ENCODE data around the gene COL4A5. TPM values are rescaled to one million over a fixed set of nuclear protein-coding genes. Genes with fewer than 3 reads are reported as not detected.

COL4A5 gene
- total RNA-seq, 8 experiments from 2014 or later, result 4.8 to 125 (median 34.1) TPM

- Histone ChIP-seq H3K27ac (no peak overlapping the region), H3K4me1 (replicated peaks in 1 of 2) (no peaks in the 10 kb centered on the region), H3K4me3 (no peak overlapping the region)
- in situ Hi-C loops (cut with MboI; ENCODE audit: low pct_unique_long_range_greater_than_20kb in 2 of 9, low sequenced_read_pairs in 9 of 9, unreplicated experiment in 9 of 9), result no loop called here
- no peak for ATAC-seq (replicated peaks in 6 of 8)
- 67 to 100% (median 100%) methylated on average over 1 to 2 of the region's 2 CpGs; no CpG with 5 or more reads in 5 of the 10 experiments for WGBS, 10 experiments
These were observed 145.1 kb downstream of the COL4A5 start for GRCh38 chrX:108584617-108585211.

- no peak overlapping the region for H3K4me3 ChIP-seq
- ATAC-seq (replicated peaks in 6 of 8), result no peak
- H3K27ac ChIP-seq, result no peak overlapping the region
- 41 to 100% (median 89%) methylated on average over 1 to 3 of the region's 3 CpGs; no CpG with 5 or more reads in 2 of the 10 experiments for WGBS, 10 experiments
- H3K4me1 ChIP-seq (replicated peaks in 1 of 2), result no peaks in the 10 kb centered on the region
- in situ Hi-C loops (cut with MboI; ENCODE audit: low pct_unique_long_range_greater_than_20kb in 2 of 9, low sequenced_read_pairs in 9 of 9, unreplicated experiment in 9 of 9), result no loop called here
These were observed 150.9 kb downstream of the COL4A5 start for GRCh38 chrX:108590496-108590895.

DNA sequence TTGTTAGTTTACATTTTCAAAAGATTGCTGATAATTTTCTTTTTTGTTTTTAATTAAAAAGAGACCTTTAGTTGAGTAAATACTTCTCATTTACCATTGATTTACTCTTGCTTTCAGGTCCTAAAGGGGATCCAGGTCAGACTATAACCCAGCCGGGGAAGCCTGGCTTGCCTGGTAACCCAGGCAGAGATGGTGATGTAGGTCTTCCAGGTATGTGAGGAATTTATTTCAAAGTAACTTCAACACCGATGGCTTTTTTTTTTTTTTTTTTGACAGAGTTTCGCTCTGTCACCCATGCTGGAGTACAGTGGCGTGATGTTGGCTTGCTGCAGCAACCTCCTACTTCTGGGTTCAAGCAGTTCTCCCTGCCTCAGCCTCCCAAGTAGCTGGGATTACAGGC, 161.6 kb downstream of the COL4A5 start:
- in situ Hi-C loops (cut with MboI; ENCODE audit: low pct_unique_long_range_greater_than_20kb in 2 of 9, low sequenced_read_pairs in 9 of 9, unreplicated experiment in 9 of 9), result no loop called here
- Histone ChIP-seq H3K27ac (no peak overlapping the region), H3K4me3 (no peak overlapping the region), H3K4me1 (replicated peaks in 1 of 2) (no peaks in the 10 kb centered on the region)
- 40 to 100% (median 67%) methylated on average over 1 to 4 of the region's 4 CpGs; no CpG with 5 or more reads in 5 of the 10 experiments for WGBS, 10 experiments
- no peak for ATAC-seq (replicated peaks in 6 of 8)

GRCh38 chrX:108610141-108610540, 170.5 kb downstream of the COL4A5 start:
- in situ Hi-C loops (cut with MboI; ENCODE audit: low pct_unique_long_range_greater_than_20kb in 2 of 9, low sequenced_read_pairs in 9 of 9, unreplicated experiment in 9 of 9), result no loop called here
- WGBS, 10 experiments, result 8 to 100% (median 67%) methylated on average over 1 to 2 of the region's 2 CpGs; no CpG with 5 or more reads in 4 of the 10 experiments
- Histone ChIP-seq H3K4me3 (no peak overlapping the region), H3K4me1 (replicated peaks in 1 of 2) (no peaks in the 10 kb centered on the region), H3K27ac (no peak overlapping the region)
- no peak for ATAC-seq (replicated peaks in 6 of 8)

GRCh38 chrX:108614616-108615015, 175.0 kb downstream of the COL4A5 start:
- no peaks in the 10 kb centered on the region for H3K4me1 ChIP-seq (replicated peaks in 1 of 2)
- no peak for ATAC-seq (replicated peaks in 6 of 8)
- in situ Hi-C loops (cut with MboI; ENCODE audit: low pct_unique_long_range_greater_than_20kb in 2 of 9, low sequenced_read_pairs in 9 of 9, unreplicated experiment in 9 of 9), result no loop called here

DNA sequence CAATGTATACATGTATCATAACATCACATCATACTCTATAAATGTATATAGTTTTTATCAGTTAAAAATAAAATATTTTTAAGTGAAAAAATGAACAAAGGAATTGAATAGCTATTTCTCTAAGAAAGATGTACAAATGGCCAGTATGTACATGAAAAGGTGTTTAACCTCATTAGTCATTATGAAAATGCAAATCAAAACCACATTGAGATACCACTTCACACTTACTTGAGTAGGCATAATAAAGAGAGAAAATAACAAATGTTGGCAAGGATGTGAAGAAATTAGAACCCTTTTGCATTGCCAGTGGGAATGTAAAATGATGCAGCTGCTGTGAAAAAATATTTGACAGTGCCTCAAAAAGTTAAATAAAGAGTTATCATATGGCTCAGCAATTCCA, 201.2 kb downstream of the COL4A5 start:
- in situ Hi-C loops (cut with MboI; ENCODE audit: low pct_unique_long_range_greater_than_20kb in 2 of 9, low sequenced_read_pairs in 9 of 9, unreplicated experiment in 9 of 9), result no loop called here
- H3K4me1 ChIP-seq (replicated peaks in 1 of 2), result no peaks in the 10 kb centered on the region
- no peak for ATAC-seq (replicated peaks in 6 of 8)
- no peak overlapping the region for H3K27ac ChIP-seq
- no peak overlapping the region for H3K4me3 ChIP-seq

More at GRCh38 chrX:108614616-108615015, 175.0 kb downstream of the COL4A5 start:
- Histone ChIP-seq H3K4me3 (no peak overlapping the region), H3K27ac (no peak overlapping the region)

- ATAC-seq (replicated peaks in 6 of 8), result no peak
- H3K27ac ChIP-seq, result no peak overlapping the region
- no peak overlapping the region for H3K4me3 ChIP-seq
- 44 to 100% (median 55%) methylated on average over 1 to 5 of the region's 6 CpGs; no CpG with 5 or more reads in 7 of the 10 experiments for WGBS, 10 experiments
- no peaks in the 10 kb centered on the region for H3K4me1 ChIP-seq (replicated peaks in 1 of 2)
- in situ Hi-C loops (cut with MboI; ENCODE audit: low pct_unique_long_range_greater_than_20kb in 2 of 9, low sequenced_read_pairs in 9 of 9, unreplicated experiment in 9 of 9), result no loop called here
These were observed 202.1 kb downstream of the COL4A5 start for GRCh38 chrX:108641589-108642272.

DNA sequence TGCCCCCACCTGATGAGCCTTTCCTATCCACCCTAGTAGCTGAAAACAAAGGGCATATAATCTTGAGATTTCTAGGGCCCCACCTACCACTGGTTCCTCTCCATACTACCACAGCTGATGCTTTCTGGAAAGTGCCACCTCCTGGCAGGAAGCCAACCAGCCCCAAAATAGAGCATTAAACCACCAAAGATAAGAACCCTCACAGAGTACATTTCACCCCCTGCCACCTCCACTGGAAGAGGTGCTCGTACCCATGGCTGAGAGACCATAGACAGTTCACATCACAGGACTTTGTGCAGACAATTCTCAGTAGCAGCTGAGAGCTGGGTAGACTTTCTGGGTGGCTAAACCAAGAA, 202.6 kb downstream of the COL4A5 start:
- no CpG with 5 or more reads among the region's 1 CpG for WGBS, 10 experiments
- in situ Hi-C loops (cut with MboI; ENCODE audit: low pct_unique_long_range_greater_than_20kb in 2 of 9, low sequenced_read_pairs in 9 of 9, unreplicated experiment in 9 of 9), result no loop called here
- ATAC-seq (replicated peaks in 6 of 8), result no peak
- no peaks in the 10 kb centered on the region for H3K4me1 ChIP-seq (replicated peaks in 1 of 2)
- no peak overlapping the region for H3K27ac ChIP-seq
- H3K4me3 ChIP-seq, result no peak overlapping the region

- Histone ChIP-seq H3K27ac (no peak overlapping the region), H3K4me1 (replicated peaks in 1 of 2) (no peaks in the 10 kb centered on the region), H3K4me3 (no peak overlapping the region)
- ATAC-seq (replicated peaks in 6 of 8), result no peak
- in situ Hi-C loops (cut with MboI; ENCODE audit: low pct_unique_long_range_greater_than_20kb in 2 of 9, low sequenced_read_pairs in 9 of 9, unreplicated experiment in 9 of 9), result no loop called here
- WGBS, 10 experiments, result 68 to 100% (median 86%) methylated on average over 1 to 3 of the region's 3 CpGs; no CpG with 5 or more reads in 4 of the 10 experiments
These were observed 225.1 kb downstream of the COL4A5 start for GRCh38 chrX:108664701-108665100.

- Histone ChIP-seq H3K4me1 (replicated peaks in 1 of 2) (no peaks in the 10 kb centered on the region), H3K27ac (no peak overlapping the region), H3K4me3 (no peak overlapping the region)
- in situ Hi-C loops (cut with MboI; ENCODE audit: low pct_unique_long_range_greater_than_20kb in 2 of 9, low sequenced_read_pairs in 9 of 9, unreplicated experiment in 9 of 9), result no loop called here
- 78 to 100% (median 100%) methylated on average over 1 of the region's 1 CpG; no CpG with 5 or more reads in 7 of the 10 experiments for WGBS, 10 experiments
- ATAC-seq (replicated peaks in 6 of 8), result no peak
These were observed 226.5 kb downstream of the COL4A5 start for GRCh38 chrX:108666101-108666500.

DNA sequence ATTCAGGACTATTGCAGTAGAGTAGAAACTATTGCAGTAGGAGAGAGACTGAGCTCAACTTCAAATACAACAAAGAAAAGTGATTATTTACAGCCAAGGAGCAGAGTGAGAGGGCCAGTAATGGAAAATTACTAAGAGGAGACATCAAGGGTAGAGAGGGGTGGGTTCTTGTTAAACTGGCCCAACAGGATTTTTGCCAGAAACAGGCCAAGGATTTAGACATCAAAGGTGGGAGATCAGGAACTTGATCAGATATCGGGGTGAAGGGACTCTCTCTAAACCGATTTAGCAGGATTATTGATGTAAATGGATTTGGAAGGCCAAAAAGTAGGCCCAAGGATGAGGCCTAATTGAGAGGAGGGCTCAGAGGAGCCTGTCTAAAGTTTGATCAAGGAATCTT, 231.9 kb downstream of the COL4A5 start:
- in situ Hi-C loops (cut with MboI; ENCODE audit: low pct_unique_long_range_greater_than_20kb in 2 of 9, low sequenced_read_pairs in 9 of 9, unreplicated experiment in 9 of 9), result no loop called here
- H3K27ac ChIP-seq, result no peak overlapping the region
- no CpG with 5 or more reads among the region's 2 CpGs for WGBS, 10 experiments

DNA sequence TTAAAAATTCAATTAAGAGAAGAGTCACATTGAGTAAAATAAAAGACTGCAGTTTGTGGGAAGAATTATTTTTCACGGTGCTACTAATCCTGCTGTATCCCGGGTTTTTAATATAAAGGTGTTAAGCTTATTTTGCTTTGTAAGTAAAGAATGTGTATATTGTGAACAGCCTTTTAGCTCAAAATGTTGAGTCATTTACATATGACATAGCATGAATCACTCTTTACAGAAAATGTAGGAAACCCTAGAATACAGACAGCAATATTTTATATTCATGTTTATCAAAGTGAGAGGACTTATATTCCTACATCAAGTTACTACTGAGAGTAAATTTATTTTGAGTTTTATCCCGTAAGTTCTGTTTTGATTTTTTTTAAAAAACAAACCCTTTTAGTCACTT, 257.1 kb downstream of the COL4A5 start:
- Histone ChIP-seq H3K27ac (no peak overlapping the region), H3K4me1 (replicated peaks in 1 of 2) (no peaks in the 10 kb centered on the region), H3K4me3 (no peak overlapping the region)
- no peak for ATAC-seq (replicated peaks in 6 of 8)
- in situ Hi-C loops (cut with MboI; ENCODE audit: low pct_unique_long_range_greater_than_20kb in 2 of 9, low sequenced_read_pairs in 9 of 9, unreplicated experiment in 9 of 9), result no loop called here
- WGBS, 10 experiments, result 36 to 100% (median 81%) methylated on average over 1 to 3 of the region's 3 CpGs; no CpG with 5 or more reads in 4 of the 10 experiments

More for the DNA sequence above, 231.9 kb downstream of the COL4A5 start:
- ATAC-seq (replicated peaks in 6 of 8), result no peak
- H3K4me1 ChIP-seq (replicated peaks in 1 of 2), result no peaks in the 10 kb centered on the region
- no peak overlapping the region for H3K4me3 ChIP-seq

- Histone ChIP-seq H3K4me3 (no peak overlapping the region), H3K27ac (no peak overlapping the region), H3K4me1 (replicated peaks in 1 of 2) (no peaks in the 10 kb centered on the region)
- ATAC-seq (replicated peaks in 6 of 8), result peak in 4 of 8 experiments; percentile 37 to 46 (median 42)
- 0 to 60% (median 37%) methylated on average over 1 of the region's 1 CpG; no CpG with 5 or more reads in 6 of the 10 experiments for WGBS, 10 experiments
- in situ Hi-C loops (cut with MboI; ENCODE audit: low pct_unique_long_range_greater_than_20kb in 2 of 9, low sequenced_read_pairs in 9 of 9, unreplicated experiment in 9 of 9), result no loop called here
These were observed 259.7 kb downstream of the COL4A5 start for GRCh38 chrX:108699368-108699767.

- Histone ChIP-seq H3K4me1 (replicated peaks in 1 of 2) (no peaks in the 10 kb centered on the region), H3K27ac (no peak overlapping the region), H3K4me3 (no peak overlapping the region)
- no peak for ATAC-seq (replicated peaks in 6 of 8)
- 33 to 54% methylated on average over 1 to 2 of the region's 2 CpGs; no CpG with 5 or more reads in 8 of the 10 experiments for WGBS, 10 experiments
- in situ Hi-C loops (cut with MboI; ENCODE audit: low pct_unique_long_range_greater_than_20kb in 2 of 9, low sequenced_read_pairs in 9 of 9, unreplicated experiment in 9 of 9), result no loop called here
These were observed 262.0 kb downstream of the COL4A5 start for GRCh38 chrX:108701633-108702032.

Measured in motor neuron (in vitro differentiated cells).